Ishikawa (cell line): ENCODE measurements around the gene CALD1.

ENCODE experiments used
- CEBPB ChIP-seq: IDR thresholded peaks from 2 replicates; pipeline ENCODE4 v1.6.1; 2012
- CREB1 ChIP-seq: IDR thresholded peaks from 2 replicates; pipeline ENCODE4 v1.6.1; 2012; ENCODE audit warnings: low read depth
- EP300 ChIP-seq: IDR thresholded peaks from 2 replicates; pipeline ENCODE4 v1.6.1; 2012; ENCODE audit warnings: borderline replicate concordance
- MAX ChIP-seq: IDR thresholded peaks from 2 replicates; pipeline ENCODE4 v1.6.1; 2012
- REST ChIP-seq: IDR thresholded peaks from 2 replicates; pipeline ENCODE4 v1.6.1; 2012; ENCODE audit warnings: low read depth, mild to moderate bottlenecking
- TCF12 ChIP-seq: IDR thresholded peaks from 2 replicates; pipeline ENCODE4 v1.6.1; 2012; ENCODE audit warnings: low read depth

- TF ChIP-seq CEBPB (no peak), EP300 (no peak), MAX (no peak), REST (no peak), TCF12 (no peak), CREB1 (no peak)
These were observed 63.5 kb downstream of the CALD1 start for GRCh38 chr7:134842886-134843430.
